ENCODE data around the gene SLC39A3.

Gene SLC39A3

DNA sequence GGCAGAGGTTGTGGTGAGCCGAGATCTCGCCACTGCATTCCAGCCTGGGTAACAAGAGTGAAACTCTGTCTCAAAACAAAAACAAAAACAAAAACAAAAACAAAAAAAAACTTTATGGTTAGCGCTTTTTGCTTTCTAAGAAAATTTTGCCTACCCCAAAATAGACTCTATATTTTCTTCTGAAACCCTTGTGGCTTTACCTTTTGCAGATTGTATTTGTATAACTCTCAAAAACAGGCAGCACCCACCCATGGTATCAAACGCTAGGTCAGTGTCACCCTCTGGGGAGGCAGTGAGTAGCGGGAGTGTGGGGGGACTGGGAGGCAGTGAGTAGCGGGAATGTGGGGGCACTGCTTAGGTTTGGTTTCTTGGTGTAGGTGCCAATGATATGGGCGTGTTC, 7.5 kb upstream of the SLC39A3 start:
- no peak for DNase-seq (ENCODE audit: low read depth)

DNA sequence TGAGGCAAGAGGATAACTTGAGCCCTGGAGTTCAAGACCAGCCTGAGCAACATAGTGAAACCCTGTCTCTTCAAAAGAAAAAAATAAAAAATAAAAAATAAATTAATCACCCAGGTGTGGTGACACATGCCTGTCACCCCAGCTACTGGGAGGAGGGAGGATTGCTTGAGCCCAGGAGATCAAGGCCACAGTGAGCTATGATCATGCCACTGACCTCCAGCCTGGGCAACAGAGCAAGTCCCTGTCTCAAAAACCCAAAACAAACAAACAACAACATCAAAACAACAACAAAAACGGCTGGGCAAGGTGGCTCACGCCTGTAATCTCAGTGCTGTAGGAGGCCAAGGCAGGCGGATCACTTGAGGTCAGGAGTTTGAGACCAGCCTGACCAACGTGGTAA, 4.3 kb upstream of the SLC39A3 start:
- no peak for DNase-seq (ENCODE audit: low read depth)

DNA sequence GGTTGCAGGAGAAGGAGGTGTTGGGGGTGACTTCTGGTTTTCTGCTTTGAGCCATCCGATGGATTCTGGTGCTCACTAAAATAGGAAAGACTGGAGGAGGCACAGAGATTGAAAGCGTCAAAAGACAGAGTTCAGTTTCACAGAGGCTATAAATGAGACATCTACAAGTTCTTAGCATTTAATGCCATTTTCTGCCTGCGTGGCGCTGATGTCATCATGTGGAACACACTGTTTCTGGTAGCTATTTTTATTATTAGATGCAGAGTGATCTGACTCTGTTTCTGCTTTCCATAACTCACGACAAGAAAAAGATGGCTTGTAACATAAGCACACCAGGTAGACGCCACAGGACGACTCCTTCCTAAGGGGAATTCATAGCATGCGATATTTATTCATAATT, 3.3 kb upstream of the SLC39A3 start:
- DNase-seq (ENCODE audit: low read depth), result no peak

DNA sequence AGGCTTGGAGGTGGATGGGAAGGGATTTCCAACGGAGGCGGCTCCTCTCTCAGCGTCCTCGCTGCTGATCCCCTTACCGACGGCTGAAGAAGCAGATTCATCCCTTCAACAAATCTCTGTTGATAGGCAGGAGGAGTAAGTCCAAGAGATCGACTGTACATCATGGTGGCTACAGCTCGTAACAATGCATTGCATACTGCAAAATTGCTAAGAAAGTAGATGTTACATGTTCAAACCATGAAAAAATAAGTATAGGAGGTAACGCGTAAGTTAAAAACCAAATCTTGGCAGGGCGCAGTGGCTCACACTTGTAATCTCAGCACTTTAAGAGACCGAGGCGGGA, 468 bp upstream of the SLC39A3 start:
- no peak for DNase-seq (ENCODE audit: low read depth)

DNA sequence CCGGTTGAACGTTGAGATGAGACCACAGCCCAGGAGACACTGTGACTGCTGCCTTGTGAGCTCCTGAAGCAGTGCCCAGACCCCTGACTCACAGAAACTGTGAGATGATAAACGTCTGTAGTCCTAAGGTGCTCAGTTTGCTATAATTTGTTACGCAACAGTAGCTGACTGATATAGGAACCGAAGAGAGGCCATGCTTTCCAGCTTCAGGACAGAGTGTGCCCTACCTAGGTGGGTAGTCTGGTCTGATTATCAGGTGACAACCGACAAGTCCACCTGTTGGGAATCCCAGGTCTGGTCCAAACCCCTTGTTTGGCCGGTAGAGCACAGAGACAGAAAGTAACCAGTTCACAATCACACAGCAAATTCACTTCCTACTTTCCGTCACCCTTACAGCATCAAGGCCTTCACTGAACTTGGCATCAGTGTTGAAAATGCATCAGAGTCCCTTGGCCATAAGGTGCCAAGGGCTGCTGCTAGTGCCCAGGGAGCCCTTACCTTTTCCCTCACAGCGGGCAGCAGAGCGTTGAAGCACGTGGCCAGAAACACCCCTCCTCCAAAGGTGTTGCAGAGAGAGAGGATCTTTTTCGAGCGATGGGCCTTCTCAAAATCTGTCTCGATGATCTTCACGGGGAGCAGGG, 3.1 kb downstream of the SLC39A3 start:
- no peak for DNase-seq (ENCODE audit: low read depth)

DNA sequence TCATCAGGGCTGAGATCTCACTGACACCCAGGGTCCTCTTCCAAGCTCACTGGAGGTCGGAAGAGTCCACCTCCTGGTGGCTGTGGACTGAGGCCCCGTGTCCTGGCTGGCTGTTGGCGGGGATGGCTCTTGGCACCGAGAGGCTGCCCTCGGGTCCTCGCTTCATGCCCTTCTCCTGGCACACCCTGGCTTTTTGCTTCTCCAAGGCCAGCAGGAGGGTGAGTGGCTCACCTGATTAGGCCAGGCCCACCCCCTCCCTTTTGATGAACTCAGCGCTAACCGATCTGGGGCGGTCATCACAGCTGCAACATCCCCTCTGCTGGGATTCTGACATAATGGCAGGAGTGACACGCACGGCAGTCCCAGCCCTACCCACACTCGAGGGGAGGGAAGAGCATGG, 4.4 kb downstream of the SLC39A3 start:
- DNase-seq (ENCODE audit: low read depth), result no peak

DNA sequence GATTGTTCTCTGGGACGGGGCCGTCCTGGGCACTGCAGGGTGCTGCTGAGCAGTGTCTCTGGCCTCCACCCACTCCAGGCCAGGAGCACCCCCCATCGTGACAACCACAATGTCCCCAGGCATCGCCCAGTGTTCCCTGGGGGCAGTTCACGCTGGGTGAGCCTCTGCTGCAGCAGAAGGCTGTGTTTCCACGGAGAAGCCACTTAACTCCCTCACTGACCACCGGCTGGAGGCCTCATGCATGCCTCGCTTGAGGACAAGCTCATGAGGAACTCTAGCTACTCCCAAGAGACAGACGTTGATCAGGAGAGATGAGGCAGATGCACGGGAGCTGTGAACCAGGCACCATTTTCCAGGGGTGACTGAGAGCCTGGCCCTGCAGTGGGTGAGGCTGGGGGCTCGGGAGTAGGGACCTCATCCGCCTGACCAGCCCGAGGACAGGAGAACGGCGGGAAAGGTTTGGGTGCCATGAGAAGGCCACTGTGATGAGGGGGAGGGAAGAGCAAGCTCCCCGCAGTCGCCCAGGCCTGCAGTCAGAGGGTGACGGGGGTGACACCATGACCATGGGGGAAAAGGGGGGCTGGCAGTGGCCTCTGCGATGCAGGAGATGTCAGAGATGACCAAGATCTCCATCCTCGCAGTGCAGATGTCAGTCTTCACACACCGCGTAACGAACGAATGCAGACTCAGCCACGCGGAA, 5.1 kb downstream of the SLC39A3 start:
- DNase-seq (ENCODE audit: low read depth), result no peak

DNA sequence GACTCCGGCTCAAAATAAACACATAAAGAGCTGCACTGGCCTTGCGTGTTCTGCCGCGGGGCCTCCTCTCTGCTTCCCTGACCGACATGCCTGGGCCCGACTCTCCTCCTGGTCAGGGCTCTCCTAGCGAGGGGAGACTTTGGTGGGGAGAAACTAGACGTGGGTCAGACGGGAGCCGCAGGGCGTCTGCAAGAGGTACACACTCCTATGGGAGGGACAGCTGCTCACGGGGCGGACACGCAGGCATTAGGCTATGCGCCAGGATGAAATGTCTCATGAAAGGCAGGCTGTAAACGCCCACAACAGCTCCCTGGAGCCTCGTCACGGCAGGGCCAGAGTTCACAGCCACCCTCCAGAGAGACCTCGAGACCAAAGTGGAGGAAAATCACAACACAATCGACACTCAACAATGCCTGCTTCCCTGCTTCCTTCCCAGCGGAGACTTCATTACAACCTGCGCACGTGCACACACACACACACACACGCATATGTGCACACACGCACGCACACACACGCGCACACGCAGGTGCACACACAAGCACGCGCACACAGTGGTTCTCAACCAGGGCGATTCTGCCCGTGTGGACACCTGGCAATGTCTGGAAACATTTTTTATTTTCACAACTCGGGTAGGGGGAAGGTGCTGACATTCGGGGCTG, 5.8 kb downstream of the SLC39A3 start:
- no peak for DNase-seq (ENCODE audit: low read depth)

DNA sequence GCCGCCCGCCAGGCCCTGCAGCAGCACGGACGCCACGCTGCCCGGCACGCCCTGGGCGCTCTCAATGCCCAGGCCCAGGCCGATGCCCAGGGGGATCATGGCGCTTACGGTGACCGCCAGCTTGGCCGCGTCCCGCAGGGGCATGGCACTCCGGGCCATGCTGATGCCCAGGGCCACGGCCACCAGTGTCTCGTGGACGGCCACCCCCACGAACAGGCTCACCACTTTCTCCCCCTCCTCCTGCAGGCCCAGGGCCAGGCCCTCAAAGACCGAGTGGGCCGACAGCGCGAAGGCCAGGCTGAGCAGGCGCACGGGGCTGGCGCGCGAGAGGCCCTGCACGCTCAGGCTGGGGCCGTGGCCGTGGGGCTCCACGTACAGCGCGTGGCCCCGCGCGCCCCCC, 6.9 kb downstream of the SLC39A3 start:
- DNase-seq (ENCODE audit: low read depth), result no peak

DNA sequence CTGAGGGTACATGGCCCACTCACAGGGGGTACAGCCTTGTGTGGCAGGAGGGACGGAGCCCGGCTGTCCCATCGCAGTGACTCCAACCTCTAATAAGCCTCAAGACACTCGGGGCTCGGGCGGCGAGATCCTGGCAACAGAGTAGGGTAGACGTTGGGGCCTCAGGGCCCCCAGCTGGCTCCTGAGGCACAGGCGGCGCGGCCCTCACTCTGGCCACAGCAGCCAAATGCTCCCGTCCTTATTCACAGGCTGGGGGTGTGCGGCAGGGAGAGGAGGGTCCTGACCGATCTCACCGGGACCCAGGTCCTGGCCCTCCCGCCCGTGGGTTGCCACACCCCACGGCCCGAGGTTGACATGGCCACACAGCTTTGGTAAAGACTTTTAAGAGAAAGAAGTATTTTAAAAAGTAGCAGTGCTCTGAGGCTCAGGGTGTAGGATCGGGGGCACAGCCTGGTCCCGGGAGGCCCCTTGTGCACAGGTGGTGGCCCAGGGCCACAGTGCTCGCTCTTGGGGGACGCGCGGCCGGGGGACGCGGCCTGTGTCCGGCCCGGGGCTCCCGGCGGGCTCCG, 7.6 kb downstream of the SLC39A3 start:
- no peak for DNase-seq (ENCODE audit: low read depth)

DNA sequence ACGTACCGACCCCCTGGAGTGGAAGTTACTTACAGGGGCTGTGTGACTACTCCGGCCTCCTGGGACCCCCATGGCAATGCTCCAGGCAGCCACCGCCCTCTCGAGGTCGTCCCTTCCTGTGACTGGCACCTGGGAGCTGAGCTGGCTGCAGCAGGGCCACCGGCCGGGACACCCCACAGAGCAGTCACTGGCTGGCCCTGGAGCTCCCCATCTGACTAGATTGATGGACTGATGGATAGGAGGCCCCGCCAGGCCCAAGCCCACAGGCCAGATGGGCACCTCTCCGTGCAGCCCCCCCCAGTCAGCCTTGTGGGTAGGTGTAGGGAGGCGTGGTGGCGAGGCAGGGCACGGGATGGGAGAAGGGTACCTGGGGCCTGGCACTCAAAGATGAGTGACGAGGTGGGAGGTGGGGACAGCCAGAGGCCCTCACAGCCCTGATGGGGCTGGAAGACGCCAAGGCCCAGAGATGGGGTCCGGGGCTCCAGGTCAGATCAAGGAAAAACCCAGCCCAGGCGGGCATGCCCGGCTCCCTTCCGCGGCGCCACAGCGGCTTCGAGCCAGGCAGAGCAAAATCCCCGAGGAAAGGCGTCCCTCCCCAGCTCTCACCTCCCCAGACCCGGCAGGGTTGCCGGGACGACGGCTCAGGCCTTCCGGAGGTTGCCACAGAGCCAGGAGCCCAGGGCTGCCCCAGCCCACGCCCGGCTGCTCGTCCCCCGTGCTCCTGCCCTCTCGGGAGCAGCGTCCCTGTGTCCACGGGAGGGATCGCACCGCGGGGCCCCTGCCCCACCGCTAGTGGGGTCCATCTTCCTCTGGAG, 8.4 kb downstream of the SLC39A3 start:
- no peak for DNase-seq (ENCODE audit: low read depth)

DNA sequence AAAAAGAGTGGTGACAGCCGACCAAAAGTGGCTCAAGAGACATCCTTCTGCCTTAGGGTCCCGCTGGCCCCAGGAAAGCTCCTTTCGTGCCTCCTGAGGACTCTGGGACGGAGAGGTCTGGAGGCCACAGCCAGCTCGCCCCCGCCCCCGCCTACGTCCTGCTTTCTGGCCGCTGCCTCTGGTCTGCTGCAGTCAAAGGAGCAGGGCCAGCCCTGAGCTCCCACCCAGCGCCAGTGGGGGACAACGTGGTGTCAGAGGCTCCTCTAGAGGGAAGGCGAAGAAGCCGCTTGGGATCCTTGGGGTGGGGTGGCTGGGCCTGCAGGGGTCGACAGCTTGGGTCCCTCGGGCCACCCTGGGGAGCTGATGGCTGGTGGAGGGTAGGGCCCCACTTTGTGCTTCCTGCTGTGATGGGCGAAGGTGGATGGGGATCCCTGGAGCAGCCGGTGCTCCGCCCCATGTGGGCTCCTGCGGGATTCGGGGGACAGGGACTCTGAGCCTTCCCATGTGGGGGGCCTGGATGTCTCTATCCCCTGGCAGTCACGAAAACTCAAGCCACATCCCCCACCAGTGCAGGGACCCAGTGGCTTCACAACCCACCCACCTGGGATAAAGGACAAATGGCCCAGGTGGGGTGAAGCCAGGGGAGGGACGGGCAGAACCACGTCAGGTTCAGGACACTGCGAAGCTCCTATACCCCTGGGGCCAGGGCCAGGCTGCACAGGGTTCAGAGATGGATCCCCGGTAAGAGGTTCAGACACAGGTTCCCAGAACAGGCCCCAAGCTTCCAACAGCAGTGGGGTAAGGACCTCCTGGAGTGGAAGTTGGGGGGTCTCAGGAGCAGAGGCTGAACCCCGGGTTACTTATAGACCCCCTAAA, 9.6 kb downstream of the SLC39A3 start:
- DNase-seq (ENCODE audit: low read depth), result no peak

DNA sequence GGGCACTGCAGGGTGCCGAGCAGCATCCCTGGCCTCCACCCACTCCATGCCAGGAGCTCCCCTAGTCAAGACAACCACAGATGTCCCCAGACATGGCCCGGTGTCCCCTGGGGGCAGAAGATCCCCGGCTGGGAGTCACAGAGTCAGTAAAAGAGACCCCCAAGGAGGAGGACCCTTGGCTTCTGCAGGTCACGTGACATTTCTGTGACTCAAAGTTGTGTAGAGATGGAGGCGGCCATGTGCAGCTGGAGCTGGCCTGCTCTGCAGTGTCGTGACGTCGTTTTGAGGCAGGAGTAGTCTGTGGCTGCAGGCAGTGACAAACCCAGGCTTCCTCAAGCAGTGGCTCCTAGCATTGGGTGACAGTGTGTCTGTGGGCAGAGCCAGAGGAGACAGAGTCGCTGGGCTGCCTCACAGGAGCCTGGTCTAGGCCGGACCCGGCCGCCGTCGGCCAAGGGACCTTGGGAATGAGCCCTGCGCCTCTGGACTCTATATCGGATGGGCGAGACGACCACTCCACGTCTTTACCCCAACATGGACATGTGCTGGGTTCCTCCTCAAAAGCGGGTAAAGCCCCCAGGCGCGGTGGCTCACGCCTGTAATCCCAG, 10.9 kb downstream of the SLC39A3 start:
- DNase-seq (ENCODE audit: low read depth), result no peak

DNA sequence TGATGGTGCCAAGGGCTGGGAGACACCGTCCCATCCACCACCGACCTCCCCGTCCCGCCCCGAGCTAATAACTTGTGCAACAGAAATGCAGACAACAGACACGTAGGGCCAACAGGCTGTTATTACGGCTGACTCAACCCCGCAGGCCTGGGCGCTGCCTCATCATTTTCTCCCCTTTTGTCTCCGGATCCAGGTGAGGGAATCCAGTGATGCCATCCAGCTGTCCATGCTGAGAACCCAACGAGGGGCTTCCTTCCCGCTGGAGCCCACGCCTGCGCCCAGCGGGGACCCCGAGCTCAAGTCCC, 12.2 kb downstream of the SLC39A3 start:
- DNase-seq (ENCODE audit: low read depth), result no peak

DNA sequence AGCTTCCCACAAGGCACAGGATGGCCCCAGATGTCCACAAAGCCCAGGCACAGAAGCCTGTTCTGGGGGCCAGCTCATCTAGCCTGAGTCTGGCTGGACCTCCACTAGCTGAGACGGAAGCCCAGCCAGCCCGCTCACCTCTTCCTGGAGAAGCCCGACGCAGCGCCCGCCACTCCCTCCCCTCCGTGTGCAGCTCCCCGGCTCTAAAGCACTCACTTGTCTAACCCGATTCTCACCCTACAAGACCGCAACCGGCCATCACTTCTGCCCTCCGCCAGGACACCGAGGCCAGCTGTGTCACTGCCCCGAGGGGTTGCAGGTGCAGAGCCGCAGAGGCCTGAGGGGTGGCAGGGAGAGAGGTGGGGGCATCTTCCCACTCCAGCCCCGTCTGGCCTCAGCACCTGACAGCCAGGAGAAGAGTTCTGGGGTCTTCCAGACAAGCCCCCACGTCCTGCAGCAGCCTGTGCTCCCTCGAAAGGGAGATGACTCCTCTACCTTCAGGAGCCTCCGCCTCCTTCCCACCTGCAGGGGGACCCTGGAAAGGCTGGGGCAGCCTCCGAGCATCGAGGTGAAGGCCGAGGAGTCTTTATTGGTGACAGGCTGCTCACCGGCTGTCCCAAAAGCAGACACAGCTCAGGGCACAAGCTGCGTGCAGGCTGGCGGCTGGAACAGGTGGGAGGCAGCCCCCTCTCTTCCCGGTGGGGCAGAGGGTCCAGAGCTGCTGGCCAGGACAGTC, 12.7 kb downstream of the SLC39A3 start:
- no peak for DNase-seq (ENCODE audit: low read depth)

DNA sequence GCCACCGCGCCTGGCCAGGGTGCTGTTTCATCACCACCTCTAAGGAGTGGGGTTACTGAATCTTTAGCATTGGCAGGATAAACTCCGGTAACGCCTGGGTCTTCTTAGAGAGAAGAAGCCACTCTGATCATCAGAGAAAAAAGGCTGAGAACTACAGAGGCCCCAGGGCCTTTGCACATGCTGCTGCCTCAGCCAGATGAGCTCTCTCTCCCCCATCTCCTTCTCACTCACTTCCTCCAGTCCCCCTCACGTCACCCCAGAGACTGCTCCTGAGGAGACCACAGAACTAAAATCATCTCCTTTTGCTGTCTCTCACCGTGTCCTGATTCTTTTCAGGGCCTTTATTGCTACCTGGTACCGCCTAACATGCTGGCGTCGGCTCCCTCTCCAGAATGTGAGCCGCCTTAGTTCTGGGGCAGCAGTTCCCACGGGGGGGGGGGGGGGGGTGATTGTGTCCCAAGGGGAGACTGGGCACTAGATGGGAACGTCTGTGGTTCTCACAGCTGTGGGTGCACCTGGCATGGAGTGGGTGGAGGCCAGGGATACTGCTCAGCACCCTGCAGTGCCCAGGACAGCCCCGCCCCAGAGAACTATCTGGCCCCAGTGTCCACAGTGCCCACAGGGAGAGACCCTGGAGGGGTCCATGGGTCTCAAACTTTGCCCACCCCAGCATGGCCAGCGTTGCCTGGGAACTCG, 13.5 kb downstream of the SLC39A3 start:
- DNase-seq (ENCODE audit: low read depth), result no peak

DNA sequence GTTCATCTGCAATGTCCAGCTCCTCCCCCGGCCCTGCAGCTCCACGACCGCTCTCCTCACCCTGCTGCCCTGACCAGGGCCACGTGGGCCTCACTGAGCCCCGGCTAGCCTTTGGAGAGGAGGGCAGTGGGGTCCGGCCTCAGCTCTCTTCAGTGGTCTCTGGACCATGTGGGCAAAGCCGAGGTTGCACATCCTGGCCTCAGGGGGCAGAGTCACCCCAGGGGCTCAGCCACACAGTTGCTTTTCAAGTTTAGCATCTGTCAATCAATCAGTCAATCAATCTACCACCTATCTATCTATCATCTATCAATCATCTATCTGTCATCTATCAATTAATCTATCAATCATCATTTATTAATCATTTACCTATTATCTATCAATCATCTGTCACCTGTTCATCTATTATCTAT, 15.7 kb downstream of the SLC39A3 start:
- no peak for DNase-seq (ENCODE audit: low read depth)

DNA sequence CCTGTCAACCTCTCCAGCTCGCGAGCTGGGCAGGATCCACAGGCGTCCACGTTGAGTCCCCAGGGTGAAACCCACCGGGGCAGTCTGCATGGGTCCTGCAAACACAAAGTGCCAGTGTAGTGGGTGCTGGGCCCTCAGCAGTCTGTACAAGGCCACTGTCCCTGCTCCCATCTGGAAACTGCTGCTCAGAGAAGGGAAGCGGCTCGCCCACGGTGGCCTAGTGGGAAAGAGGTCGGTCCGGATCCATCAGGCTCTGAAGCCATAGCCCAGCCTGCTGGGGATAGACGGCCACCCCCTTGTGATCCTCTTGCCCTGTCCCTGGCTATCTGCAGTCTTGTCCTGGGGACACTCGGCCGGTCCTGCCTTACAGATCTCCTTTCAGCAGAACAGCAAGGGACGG, 16.1 kb downstream of the SLC39A3 start:
- no peak for DNase-seq (ENCODE audit: low read depth)

DNA sequence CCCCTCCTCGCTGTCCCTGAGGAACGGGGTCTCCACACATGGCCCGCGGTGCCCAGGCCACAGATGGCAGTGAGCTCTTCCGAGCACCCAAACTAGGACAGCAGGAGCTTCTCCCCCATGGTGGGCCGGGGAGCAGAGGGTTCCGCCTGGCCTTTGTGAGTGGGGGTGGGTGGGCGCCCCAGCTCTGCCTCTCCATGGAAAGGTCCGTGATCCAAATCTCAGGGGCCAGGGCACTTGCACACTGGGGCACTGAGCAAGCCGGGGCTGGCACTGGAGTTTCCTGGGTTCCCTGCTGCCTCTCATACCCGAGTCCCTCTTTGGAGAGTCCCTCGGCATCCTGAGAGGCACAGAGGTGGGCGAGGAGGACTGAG, 16.5 kb downstream of the SLC39A3 start:
- no peak for DNase-seq (ENCODE audit: low read depth)

Measured in GM04504 (cell line).